Neural progenitor cell (in vitro differentiated cells): ENCODE results near the gene SNTA1.

Experiments used
- CTCF ChIP-seq: fragments of 200-600 bp; sonication (generic); IDR thresholded peaks from 2 replicates; pipeline ENCODE4 v1.5.1; 2017; ENCODE audit warnings: antibody characterized with exemption, mild to moderate bottlenecking
- EZH2 ChIP-seq: fragments of 200-600 bp; sonication (generic); IDR thresholded peaks from 2 replicates; pipeline ENCODE4 v1.6.1; 2017; ENCODE audit warnings: antibody characterized with exemption, mild to moderate bottlenecking, moderate library complexity
- EZH2phosphoT487 ChIP-seq: fragments of 200-600 bp; sonication (generic); IDR thresholded peaks from 2 replicates; pipeline ENCODE4 v1.6.1; 2017; ENCODE audit warnings: antibody characterized with exemption

- TF ChIP-seq EZH2phosphoT487 (no peak), CTCF (no peak), EZH2 (no peak)
Measured at GRCh38 chr20:33387177-33387576, 56.4 kb downstream of the SNTA1 start.
